22Rv1 (cell line): ENCODE data around the gene DGCR6L.
A peak's percentile ranks its signal among the peaks of the same experiment; 100 is the strongest.
"Not testable (repeated sequence)": the region's sequence is repeated elsewhere in the genome, so short reads cannot be mapped to it uniquely, and the experiment has no call there.

Experiments used
- H3K27ac ChIP-seq: fragments of 450-650 bp; 2 replicates; pipeline ENCODE4 v1.5.1; 2017
- ZFX ChIP-seq: fragments of 450-650 bp; IDR thresholded peaks from 2 replicates; pipeline ENCODE4 v1.6.1; 2017; ENCODE audit warnings: antibody characterized with exemption, borderline replicate concordance
- TF ChIP-seq, protein P1 (sequence below): fragments of 450-650 bp; IDR thresholded peaks from 2 replicates; pipeline ENCODE4 v1.5.1; 2017; ENCODE audit warnings: mild to moderate bottlenecking

The DGCR6L gene

DNA sequence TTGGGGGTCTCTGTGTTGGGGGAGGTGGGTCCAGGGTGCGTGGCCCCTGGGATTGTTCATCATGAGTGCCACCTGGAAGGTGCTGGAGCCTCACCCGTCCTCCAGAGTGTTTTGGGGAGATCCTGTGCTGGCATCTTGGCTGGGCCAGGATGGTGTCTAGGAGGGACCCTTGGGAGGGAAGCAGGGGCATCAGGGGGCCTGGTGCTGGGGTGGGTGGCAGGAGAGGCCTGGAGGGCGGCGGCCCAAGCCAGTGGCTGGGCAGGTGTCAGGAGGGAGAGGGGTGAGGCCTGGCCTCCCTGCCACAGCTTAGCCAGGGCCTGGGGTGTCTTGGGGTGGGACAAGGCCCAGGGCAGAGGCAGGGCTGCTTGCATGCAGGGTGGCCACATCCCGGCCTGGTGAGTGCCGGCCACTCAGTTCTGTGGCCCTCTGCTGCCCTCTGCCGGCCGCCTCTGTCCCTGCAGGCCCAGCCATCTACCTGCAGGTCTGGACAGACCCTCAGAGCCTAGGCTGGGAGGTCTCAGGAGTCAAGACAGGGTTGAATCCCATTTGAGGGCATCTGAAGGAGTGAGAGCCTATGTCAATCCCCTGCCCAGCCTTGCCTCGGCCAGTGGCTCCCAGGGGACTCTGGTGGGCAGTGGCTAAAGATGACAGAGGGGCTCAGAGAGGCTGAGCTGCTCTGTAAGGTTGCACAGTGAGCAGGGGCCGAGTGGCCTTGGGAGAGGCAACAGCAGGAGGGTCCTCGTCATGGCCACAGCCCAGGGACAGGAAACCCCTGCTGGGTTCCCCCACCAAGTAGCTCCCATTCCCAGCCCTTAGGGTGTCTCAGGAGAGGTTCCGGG is 34.2 kb downstream of the DGCR6L start:
- not testable (repeated sequence) for H3K27ac ChIP-seq

DNA sequence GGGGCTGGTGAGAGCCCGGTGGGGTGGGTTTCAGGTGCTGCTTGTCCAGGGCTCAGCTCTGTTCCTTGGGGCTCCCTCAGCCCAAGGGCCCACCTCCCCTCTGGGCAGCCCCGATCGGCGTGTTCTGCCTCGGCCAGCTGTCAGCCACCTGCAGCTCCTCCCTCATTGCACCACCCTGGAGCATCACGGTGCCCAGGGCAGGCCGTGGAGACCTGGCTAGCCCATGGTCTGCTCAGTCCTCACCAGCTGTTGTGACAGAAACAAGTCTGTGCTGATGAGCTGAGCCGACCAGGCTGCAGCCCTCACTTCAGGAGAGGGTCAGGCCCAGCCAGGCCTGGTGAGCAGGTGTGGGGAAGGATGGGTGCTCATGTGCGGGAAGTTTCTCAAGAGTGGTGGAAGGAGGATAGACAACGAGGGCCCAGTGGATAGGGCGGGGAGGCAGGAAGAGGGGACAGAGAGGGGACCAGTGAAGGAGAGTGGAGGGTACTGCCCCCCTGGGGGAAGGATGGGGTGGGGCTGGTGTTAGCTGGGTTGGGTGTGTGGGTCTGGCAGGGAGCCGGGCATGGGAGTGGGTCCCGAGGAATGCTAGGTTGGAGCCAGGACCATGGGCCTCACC is 35.3 kb downstream of the DGCR6L start:
- H3K27ac ChIP-seq, result no peak overlapping the region
- TF ChIP-seq, protein P1, sequence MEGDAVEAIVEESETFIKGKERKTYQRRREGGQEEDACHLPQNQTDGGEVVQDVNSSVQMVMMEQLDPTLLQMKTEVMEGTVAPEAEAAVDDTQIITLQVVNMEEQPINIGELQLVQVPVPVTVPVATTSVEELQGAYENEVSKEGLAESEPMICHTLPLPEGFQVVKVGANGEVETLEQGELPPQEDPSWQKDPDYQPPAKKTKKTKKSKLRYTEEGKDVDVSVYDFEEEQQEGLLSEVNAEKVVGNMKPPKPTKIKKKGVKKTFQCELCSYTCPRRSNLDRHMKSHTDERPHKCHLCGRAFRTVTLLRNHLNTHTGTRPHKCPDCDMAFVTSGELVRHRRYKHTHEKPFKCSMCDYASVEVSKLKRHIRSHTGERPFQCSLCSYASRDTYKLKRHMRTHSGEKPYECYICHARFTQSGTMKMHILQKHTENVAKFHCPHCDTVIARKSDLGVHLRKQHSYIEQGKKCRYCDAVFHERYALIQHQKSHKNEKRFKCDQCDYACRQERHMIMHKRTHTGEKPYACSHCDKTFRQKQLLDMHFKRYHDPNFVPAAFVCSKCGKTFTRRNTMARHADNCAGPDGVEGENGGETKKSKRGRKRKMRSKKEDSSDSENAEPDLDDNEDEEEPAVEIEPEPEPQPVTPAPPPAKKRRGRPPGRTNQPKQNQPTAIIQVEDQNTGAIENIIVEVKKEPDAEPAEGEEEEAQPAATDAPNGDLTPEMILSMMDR, result no peak

More for the DNA sequence above, 34.2 kb downstream of the DGCR6L start:
- TF ChIP-seq, protein P1, result peak; percentile 39; the same call in 1 of the 2 replicates

DNA sequence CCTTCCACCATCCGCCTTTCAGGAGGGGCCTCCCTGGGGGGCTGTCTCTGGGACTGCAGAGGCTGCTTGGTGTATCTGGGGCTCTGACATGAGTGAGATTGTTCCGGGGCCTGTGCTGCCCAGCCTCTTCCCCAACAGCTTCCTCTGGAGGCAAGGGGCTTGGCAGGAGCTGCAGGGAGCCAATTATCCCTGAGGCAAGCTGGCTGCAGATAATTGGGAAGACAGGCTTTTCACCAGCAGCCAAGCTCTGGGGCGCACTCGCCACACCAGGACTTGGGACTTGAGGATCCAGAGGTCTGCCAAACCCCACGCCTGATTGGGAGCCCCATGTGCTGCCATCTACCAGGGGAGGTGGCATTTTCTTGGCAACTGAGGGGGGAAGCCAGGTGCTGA is 36.2 kb downstream of the DGCR6L start:
- TF ChIP-seq ZFX, result no peak
- TF ChIP-seq, protein P1, result no peak
- no peak overlapping the region for H3K27ac ChIP-seq

DNA sequence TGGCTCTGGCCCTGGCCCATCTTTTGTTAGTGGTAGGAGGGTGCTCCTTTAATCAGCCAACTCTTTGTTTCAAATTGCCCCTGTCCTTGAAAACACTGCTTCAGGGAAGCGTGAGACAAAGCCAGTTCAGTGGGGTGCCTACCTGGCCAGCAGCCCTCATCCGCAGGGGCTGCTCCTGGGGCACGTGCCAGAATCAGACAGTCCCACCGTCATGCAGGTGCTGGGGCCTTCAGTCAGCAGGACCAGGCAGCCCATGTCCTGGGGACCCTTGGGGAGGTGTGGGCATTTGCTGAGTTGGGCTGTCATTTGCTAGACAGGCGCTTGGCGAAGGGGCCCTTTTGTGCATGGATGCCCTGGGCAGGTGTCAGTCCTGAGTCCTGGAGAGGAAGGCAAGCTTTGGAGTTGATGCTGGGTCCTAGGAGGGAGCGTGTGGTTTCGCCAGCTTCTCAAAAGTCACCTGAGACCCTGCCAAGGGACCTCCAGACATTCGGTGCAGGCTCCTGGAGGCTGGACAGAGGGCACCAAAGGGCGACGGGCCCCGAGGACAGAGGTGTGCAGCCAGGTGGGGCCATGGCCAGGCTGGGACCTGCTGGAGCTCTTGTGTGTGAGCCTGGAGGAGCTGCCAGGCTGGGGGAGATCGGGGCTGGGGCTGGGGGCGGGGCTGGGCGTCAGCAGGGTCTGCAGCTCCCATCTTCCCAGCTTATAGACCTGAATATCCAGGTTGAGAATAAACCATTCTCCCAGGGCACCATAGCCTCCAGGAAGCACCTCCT is 36.8 kb downstream of the DGCR6L start:
- no peak overlapping the region for H3K27ac ChIP-seq
- TF ChIP-seq ZFX, result no peak
- TF ChIP-seq, protein P1, result no peak

DNA sequence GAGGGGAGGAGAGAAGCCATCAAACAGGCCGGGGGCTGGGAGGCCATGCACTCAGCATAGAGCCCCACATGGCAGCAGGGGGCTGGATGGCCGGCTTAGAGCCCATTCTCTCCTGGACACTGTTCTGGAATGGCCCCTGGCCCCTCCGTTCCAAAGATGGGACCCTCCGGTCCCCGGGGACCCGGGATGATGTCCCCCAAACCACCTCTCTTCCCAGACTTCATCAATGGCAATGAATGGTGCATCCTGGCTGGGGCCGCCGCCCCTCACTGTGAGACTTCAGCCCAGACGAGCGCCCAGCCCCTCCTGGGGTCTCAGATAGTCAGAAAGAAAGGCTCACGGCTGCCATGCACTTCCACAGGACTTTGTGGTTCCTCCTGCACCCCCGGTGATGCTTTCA is 38.0 kb downstream of the DGCR6L start:
- no peak overlapping the region for H3K27ac ChIP-seq
- TF ChIP-seq ZFX, result no peak

DNA sequence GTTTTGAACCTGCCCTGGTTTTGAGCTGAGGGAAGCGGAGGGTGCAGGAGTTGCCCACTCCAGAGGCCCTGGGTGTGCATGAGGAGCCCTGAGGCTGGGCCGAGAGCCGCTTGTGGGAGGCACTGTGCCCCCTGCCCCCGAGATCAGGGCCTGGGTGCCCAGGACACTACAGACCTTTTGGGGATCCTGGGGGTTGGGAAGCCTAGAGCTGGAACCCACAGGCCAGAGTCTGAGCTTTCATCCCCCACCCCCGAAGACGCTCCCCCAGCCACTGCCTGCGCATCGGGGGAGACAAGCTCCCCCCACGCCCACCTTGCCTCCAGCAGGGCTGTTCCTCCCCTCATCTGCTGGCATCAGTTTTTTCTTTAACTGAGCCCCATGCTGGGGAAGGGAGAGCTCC is 38.4 kb downstream of the DGCR6L start:
- H3K27ac ChIP-seq, result not testable (repeated sequence)

DNA sequence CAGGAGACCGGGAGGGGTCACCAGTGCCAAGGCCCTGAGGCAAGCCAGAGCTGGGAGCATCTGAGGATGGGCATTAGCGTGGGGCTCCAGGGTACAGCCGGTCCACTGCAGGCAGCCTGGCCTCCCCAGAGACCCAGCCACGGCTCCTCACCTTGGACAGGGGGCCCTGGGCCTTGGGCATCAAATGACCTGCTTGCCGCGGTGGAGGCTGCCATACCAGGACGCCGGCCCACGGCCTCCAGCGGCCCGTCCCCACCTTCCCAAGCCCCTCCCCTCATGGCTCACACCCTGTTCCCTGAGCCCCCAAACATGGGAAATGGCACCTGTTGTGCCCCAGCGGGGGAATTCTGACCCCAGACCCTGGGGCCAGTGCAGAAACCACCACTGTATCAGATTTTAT is 39.0 kb downstream of the DGCR6L start:
- TF ChIP-seq, protein P1, result no peak
- TF ChIP-seq ZFX, result no peak
- H3K27ac ChIP-seq, result no peak overlapping the region

DNA sequence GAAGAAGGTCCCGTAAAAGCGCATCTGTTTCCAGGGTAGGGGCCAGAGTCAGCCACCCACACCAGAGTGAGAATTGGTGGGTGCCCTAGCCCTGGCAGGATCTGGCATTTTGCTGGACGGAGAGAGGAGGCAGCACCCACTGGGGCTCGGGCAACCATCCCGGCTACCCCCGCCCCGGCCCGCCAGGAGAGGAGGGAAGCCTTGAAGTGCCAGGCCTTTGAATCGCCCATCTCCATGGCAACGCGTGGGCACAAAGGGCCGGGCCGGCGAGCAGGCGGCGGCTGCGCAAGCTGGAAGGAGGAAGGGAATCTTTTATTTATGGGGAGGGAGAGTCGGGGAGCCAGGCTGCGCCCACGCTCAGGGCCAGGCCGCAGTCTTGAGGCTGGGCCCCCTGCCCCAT is 39.7 kb downstream of the DGCR6L start:
- H3K27ac ChIP-seq, result not testable (repeated sequence)
